ENCODE measurements around the gene ATRIP.

DNA sequence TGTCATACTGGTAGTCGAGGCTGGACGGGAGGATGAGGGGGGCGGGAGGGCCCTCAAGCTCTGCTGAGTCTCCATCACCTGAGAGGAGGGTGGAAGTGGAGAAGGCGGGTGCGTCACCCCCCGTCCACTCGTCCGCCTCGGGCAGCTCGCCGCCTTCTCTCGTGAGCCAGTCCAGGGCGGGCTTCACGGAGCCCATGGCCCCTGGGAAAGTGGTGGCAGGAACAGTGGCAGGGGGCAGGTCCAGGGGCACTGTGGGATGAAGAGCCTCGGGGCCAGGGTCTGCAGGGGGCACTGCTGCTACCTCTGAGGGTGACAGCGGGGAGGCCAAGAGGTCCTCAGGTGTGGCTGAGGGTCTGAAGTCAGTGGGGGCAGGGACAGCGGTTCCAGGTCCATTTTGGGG, 26.9 kb upstream of the ATRIP start:
- TF ChIP-seq EZH2phosphoT487 (IDR thresholded peaks at IDR 0.05; ENCODE audit: insufficient read depth, low read depth) (no peak), EZH2 (IDR thresholded peaks at IDR 0.05; ENCODE audit: insufficient read depth, poor library complexity, severe bottlenecking) (no peak)
